HG03280 (cell line): ENCODE measurements around the gene CNPPD1.
A peak's percentile ranks its signal among the peaks of the same experiment; 100 is the strongest.
"Not testable (repeated sequence)": the region's sequence is repeated elsewhere in the genome, so short reads cannot be mapped to it uniquely, and the experiment has no call there.

Source experiments
- ATAC-seq: cut with Tn5 transposase; IDR thresholded peaks from one replicate; pipeline ENCODE4 v1.9.1; 2021; ENCODE audit warnings: mild to moderate bottlenecking, moderate library complexity; ENCODE audit not compliant: unreplicated experiment

Gene CNPPD1

GRCh38 chr2:219209236-219210195, 32.8 kb upstream of the CNPPD1 start:
- no peak for ATAC-seq

- no peak for ATAC-seq
Observed at GRCh38 chr2:219207884-219208740, 31.4 kb upstream of the CNPPD1 start.

GRCh38 chr2:219207134-219207883, 30.6 kb upstream of the CNPPD1 start:
- ATAC-seq, result no peak

DNA sequence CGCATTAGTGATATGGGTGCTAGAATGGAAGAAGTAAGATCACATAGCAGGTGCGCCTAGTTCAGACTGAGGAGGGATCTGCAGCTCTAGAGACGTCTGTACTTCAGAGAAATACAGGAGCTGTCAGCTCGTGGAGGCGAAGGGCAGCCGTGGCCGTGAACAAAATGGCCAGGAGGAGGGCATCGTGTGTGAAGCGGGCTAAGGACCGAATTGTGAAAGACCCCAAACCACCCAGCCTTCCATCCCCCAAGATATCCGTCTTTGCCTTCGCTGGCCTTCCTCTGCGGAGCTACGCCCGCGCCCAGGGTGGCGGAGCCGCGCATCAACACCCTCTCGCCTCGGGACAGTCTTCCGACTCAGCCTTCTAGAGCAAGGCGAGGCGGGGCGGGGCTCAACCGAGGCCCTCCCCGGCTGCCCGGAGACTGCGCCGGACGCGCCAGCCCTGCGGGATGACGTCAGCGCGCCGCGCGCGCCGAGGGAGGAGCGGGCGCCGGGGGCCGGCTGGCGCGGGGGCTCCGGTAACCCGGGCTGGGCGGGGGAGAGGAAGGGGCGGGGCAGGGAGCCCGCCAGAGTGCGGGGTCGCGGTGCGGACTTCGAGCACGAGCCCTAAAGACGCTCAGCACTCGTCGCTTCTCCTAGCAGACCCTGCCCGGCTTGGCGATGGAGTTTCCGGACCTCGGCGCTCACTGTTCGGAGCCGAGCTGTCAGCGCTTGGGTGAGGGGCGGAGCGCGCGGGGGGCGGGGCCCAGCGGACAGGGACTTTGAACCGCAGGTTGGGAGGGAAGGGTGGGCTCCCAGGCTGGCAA, 29.8 kb upstream of the CNPPD1 start, which contains the start of gene ZFAND2B:
TSS of gene ZFAND2B (plus strand) at position 455 of the 806 bp plus-strand sequence. CDS start at position 661, 206 bp downstream.
- peak; percentile 98 for ATAC-seq

DNA sequence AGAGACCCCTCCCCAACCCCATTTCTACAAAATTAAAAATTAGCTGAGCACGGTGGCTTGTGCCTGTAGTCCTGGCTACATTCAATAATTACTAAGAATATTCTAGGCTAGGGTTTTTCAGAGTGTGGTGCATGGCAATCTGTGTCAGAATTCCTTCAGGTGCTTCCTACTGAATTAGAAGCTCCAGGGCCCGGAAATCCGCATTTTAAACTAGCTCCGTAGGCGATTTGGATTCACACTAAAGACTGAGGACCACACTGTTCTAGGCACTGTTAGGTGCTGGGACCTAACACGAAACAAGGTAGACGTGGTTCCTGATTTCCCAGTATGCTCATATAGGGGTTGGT, 29.2 kb upstream of the CNPPD1 start:
- no peak for ATAC-seq

GRCh38 chr2:219205165-219205538, 28.4 kb upstream of the CNPPD1 start:
- ATAC-seq, result no peak

- no peak for ATAC-seq
Observed at GRCh38 chr2:219204425-219205164, 27.9 kb upstream of the CNPPD1 start.

- not testable (repeated sequence) for ATAC-seq
Observed at GRCh38 chr2:219201331-219201730, 24.6 kb upstream of the CNPPD1 start.

GRCh38 chr2:219200502-219201326, 24.0 kb upstream of the CNPPD1 start:
- not testable (repeated sequence) for ATAC-seq

- ATAC-seq, result no peak
Observed at GRCh38 chr2:219199470-219200211, 22.9 kb upstream of the CNPPD1 start.

DNA sequence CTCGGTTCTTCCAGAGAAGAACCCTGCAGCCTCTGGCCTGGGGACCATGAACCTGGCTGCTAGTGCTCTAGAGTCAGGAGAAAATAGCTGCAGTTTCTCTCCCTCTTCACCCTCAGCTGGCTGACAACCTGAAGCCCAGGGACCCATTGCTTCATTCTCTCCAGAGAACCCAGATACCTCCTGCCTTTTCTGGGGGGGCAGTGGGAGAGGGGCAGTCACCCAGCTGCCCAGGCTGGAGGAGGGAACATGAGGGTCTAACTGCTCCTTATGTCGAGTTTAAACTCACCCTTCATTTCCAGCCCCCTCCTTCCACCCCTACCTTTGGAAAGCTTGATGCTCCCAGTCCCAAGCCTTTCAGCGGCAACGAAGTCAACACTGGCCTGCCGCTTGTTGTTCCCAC, 22.2 kb upstream of the CNPPD1 start:
- no peak for ATAC-seq

- no peak for ATAC-seq
Observed at GRCh38 chr2:219197388-219197787, 20.7 kb upstream of the CNPPD1 start.

GRCh38 chr2:219186754-219187456, 10.2 kb upstream of the CNPPD1 start:
- ATAC-seq, result no peak

DNA sequence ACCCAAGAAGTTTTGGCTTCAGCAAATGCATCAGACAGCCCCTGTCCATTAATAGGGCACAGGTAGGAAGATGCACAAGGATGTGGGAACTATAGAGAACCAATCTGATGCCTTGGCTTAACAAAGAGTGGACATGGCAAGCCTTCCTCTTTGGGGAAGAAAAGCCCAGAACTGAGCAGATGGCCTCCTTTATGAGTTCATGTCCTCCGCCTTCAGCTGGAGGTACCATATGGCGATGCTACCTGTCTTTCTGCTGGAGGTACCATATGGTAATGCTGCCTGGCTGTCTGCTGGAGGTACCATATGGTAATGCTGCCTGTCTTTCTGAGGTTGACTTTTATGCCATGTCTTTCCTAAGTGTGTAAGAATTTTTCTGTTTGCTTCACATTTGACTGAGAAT, 7.4 kb upstream of the CNPPD1 start:
- ATAC-seq, result no peak

DNA sequence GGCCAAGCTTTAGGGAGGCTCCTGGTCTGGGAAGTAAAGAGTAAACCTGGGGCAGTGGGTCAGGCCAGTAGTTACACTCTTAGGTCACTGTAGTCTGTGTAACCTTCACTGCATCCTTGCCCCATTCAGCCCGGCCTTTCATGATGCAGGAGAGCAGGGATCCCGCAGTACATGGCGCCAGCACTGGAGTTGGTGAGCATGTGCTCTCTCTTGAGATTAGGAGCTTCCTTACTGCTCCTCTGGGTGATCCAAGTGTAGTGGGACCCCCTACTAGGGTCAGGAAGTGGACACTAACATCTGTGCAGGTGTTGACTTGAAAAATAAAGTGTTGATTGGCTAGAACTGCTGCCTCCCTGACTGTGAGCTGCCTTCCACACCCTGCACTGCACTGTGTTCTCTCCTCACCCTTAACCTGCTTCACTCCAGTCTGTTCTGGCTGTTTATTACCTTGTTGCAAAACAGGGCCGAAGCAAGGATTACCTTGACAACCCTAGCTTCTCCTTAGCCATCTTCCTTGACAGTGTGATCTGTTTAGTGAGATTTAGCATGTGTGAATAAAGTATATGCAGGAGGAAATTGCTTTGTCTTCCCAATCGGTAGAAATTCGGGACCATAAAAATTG, 6.5 kb upstream of the CNPPD1 start:
- ATAC-seq, result no peak

GRCh38 chr2:219182331-219183150, 5.8 kb upstream of the CNPPD1 start:
- no peak for ATAC-seq
